DND-41 (cell line): ENCODE measurements around the gene DLX5.

Source experiments
- ATAC-seq: fragments of 200-7000 bp; cut with Tn5 transposase; 3 replicates; pipeline ENCODE4 v1.9.1; 2021; ENCODE audit warnings: low read depth; ENCODE audit not compliant: insufficient read depth
- DNase-seq: peaks from one replicate; pipeline ENCODE4 v3.0.0-alpha.2; 2020
- H2AFZ ChIP-seq: 2 replicates; pipeline ENCODE4 v1.6.0; 2012; ENCODE audit warnings: low read depth, low read length
- H3K27ac ChIP-seq: 2 replicates; pipeline ENCODE4 v1.5.1; 2012; ENCODE audit warnings: low read length, inconsistent platforms
- H3K27me3 ChIP-seq: fragments of 200-600 bp; sonication (generic); 2 replicates; pipeline ENCODE4 v1.6.0; 2012; ENCODE audit warnings: low read length, mild to moderate bottlenecking, inconsistent platforms; ENCODE audit not compliant: insufficient read depth, poor library complexity
- H3K36me3 ChIP-seq: 2 replicates; pipeline ENCODE4 v1.5.1; 2012; ENCODE audit warnings: low read length, inconsistent platforms; ENCODE audit not compliant: insufficient read depth
- H3K4me1 ChIP-seq: 2 replicates; pipeline ENCODE4 v1.5.1; 2012; ENCODE audit warnings: mild to moderate bottlenecking, low read length; ENCODE audit not compliant: insufficient read depth
- H3K4me2 ChIP-seq: 2 replicates; pipeline ENCODE4 v1.6.0; 2012; ENCODE audit warnings: mild to moderate bottlenecking, moderate library complexity, low read length, inconsistent platforms; ENCODE audit not compliant: insufficient read depth
- H3K4me3 ChIP-seq, 2 experiments: fragments of 200-600 bp in 1 of 2; shearing (Covaris generic) in 1 of 2; 2 replicates each; pipeline ENCODE4 v1.5.1; 2012 to 2016; ENCODE audit warnings: inconsistent platforms in 2 of 2, low read length in 2 of 2, mild to moderate bottlenecking in 2 of 2, low read depth in 1 of 2, moderate library complexity in 1 of 2
- H3K79me2 ChIP-seq: 2 replicates; pipeline ENCODE4 v1.6.0; 2012; ENCODE audit warnings: low read length, inconsistent platforms; ENCODE audit not compliant: insufficient read depth
- H3K9ac ChIP-seq: 2 replicates; pipeline ENCODE4 v1.6.0; 2012; ENCODE audit warnings: low read depth, mild to moderate bottlenecking, inconsistent platforms, low read length, moderate library complexity
- H3K9me3 ChIP-seq: 2 replicates; pipeline ENCODE4 v1.5.1; 2012; ENCODE audit warnings: low read length, moderate library complexity, mild to moderate bottlenecking, inconsistent platforms; ENCODE audit not compliant: insufficient read depth, severe bottlenecking
- H4K20me1 ChIP-seq: 2 replicates; pipeline ENCODE4 v1.6.0; 2012; ENCODE audit warnings: low read length; ENCODE audit not compliant: insufficient read depth
- CTCF ChIP-seq: IDR thresholded peaks from 2 replicates; pipeline ENCODE4 v1.5.1; 2012; ENCODE audit warnings: borderline replicate concordance, low read length, moderate library complexity, mild to moderate bottlenecking; ENCODE audit not compliant: poor library complexity, severe bottlenecking; ENCODE audit errors: extremely low read depth
- EZH2 ChIP-seq: IDR thresholded peaks from 3 replicates; pipeline ENCODE4 v1.6.1; 2012; ENCODE audit warnings: borderline replicate concordance, low read depth, mild to moderate bottlenecking, moderate library complexity, low read length, inconsistent platforms; ENCODE audit not compliant: severe bottlenecking

Gene DLX5

GRCh38 chr7:96991546-96992191, 33.0 kb downstream of the DLX5 start:
- H4K20me1 ChIP-seq, result no peaks in the 10 kb centered on the region
- no peak overlapping the region for H3K4me3 ChIP-seq
- H2AFZ ChIP-seq, result no peak overlapping the region
- DNase-seq (no peak), ATAC-seq (no peak)
- no peaks in the 10 kb centered on the region for H3K9me3 ChIP-seq
- no peaks in the 10 kb centered on the region for H3K4me1 ChIP-seq
- H3K27ac ChIP-seq, result no peak overlapping the region
- H3K36me3 ChIP-seq, result no peaks in the 10 kb centered on the region
- TF ChIP-seq EZH2 (no peak), CTCF (no peak)
- no peak overlapping the region for H3K9ac ChIP-seq
- H3K27me3 ChIP-seq, result peaks cover 4% of the 10 kb centered on the region
- H3K79me2 ChIP-seq, result no peaks in the 10 kb centered on the region
- H3K4me2 ChIP-seq, result no peak overlapping the region

GRCh38 chr7:96989859-96990317, 34.7 kb downstream of the DLX5 start:
- Histone ChIP-seq H3K4me3 (no peak overlapping the region), H3K27ac (no peak overlapping the region), H3K79me2 (no peaks in the 10 kb centered on the region), H3K4me2 (no peak overlapping the region), H3K36me3 (no peaks in the 10 kb centered on the region), H3K4me1 (no peaks in the 10 kb centered on the region), H3K9ac (no peak overlapping the region), H3K9me3 (no peaks in the 10 kb centered on the region), H4K20me1 (no peaks in the 10 kb centered on the region), H2AFZ (no peak overlapping the region), H3K27me3 (peaks cover 4% of the 10 kb centered on the region)
- DNase-seq (no peak), ATAC-seq (no peak)
- no peak for TF ChIP-seq CTCF
- no peak for TF ChIP-seq EZH2

GRCh38 chr7:96989241-96989858, 35.3 kb downstream of the DLX5 start:
- no peak overlapping the region for H3K27ac ChIP-seq
- H3K79me2 ChIP-seq, result no peaks in the 10 kb centered on the region
- no peak overlapping the region for H3K4me3 ChIP-seq
- no peaks in the 10 kb centered on the region for H3K9me3 ChIP-seq
- H3K36me3 ChIP-seq, result no peaks in the 10 kb centered on the region
- TF ChIP-seq EZH2, result no peak
- no peak for TF ChIP-seq CTCF
- H3K9ac ChIP-seq, result no peak overlapping the region
- DNase-seq (no peak), ATAC-seq (no peak)
- no peaks in the 10 kb centered on the region for H4K20me1 ChIP-seq
- H3K4me2 ChIP-seq, result no peak overlapping the region
- H3K4me1 ChIP-seq, result no peaks in the 10 kb centered on the region
- peaks cover 4% of the 10 kb centered on the region for H3K27me3 ChIP-seq
- no peak overlapping the region for H2AFZ ChIP-seq
